ENCODE data around the gene UBE2C.
"Not testable (repeated sequence)": the region's sequence is repeated elsewhere in the genome, so short reads cannot be mapped to it uniquely, and the experiment has no call there.

Gene UBE2C

GRCh38 chr20:45812157-45813005, at the start of gene UBE2C:
Gene UBE2C (plus strand): TSS chr20:45812644. CDS start chr20:45812696, 52 bp downstream.
- Mint-ChIP-seq H3K27ac (peak within 1 kb of the TSS; percentile 86), H3K4me1 (peaks cover 39% of the 10 kb centered on the region), H3K36me3 (peaks cover 68% of the 10 kb centered on the region), H3K27me3 (no peaks in the 10 kb centered on the region), H3K9me3 (no peaks in the 10 kb centered on the region), H3K4me3 (peak within 1 kb of the TSS; percentile 91)
- CTCF ChIA-PET = interaction anchor here (0.6 to 2.6 kb wide), 4 partner anchors 12 to 158 kb away, joined by 3 to 13 read pairs (median 6); no protein-coding TSS in a partner anchor
- peak; percentile 98 for DNase-seq

GRCh38 chr20:45764618-45765282, 47.7 kb upstream of the UBE2C start:
- H3K9me3 Mint-ChIP-seq, H3K27me3 Mint-ChIP-seq, H3K4me3 Mint-ChIP-seq, DNase-seq, H3K36me3 Mint-ChIP-seq, H3K4me1 Mint-ChIP-seq, H3K27ac Mint-ChIP-seq: not testable (repeated sequence)
- CTCF ChIA-PET = interaction anchor here (1.0 kb wide), 1 partner anchor 449 kb away, joined by 3 read pairs; no protein-coding TSS in a partner anchor

GRCh38 chr20:45765307-45765875, 47.1 kb upstream of the UBE2C start:
- Mint-ChIP-seq H3K9me3 (no peaks in the 10 kb centered on the region), H3K27ac (no peak overlapping the region), H3K36me3 (no peaks in the 10 kb centered on the region), H3K27me3 (peaks cover 7% of the 10 kb centered on the region), H3K4me3 (no peak overlapping the region), H3K4me1 (no peaks in the 10 kb centered on the region)
- DNase-seq = no peak
- CTCF ChIA-PET = interaction anchor here (1.0 kb wide), 1 partner anchor 450 kb away, joined by 3 read pairs; no protein-coding TSS in a partner anchor

GRCh38 chr20:45765980-45766379, 46.5 kb upstream of the UBE2C start:
- no peaks in the 10 kb centered on the region for H3K36me3 Mint-ChIP-seq
- H3K27ac Mint-ChIP-seq = no peak overlapping the region
- H3K4me1 Mint-ChIP-seq = peaks cover 3% of the 10 kb centered on the region
- CTCF ChIA-PET = no interaction called here
- no peak overlapping the region for H3K4me3 Mint-ChIP-seq
- DNase-seq = no peak
- H3K9me3 Mint-ChIP-seq = no peaks in the 10 kb centered on the region
- peaks cover 7% of the 10 kb centered on the region for H3K27me3 Mint-ChIP-seq

GRCh38 chr20:45768479-45768878, 44.0 kb upstream of the UBE2C start:
- Mint-ChIP-seq H3K36me3 (no peaks in the 10 kb centered on the region), H3K4me1 (peaks cover 4% of the 10 kb centered on the region), H3K4me3 (no peak overlapping the region), H3K27ac (no peak overlapping the region), H3K9me3 (no peaks in the 10 kb centered on the region), H3K27me3 (peaks cover 9% of the 10 kb centered on the region)
- CTCF ChIA-PET = interaction anchor here (0.6 to 1.5 kb wide), 3 partner anchors 38 to 445 kb away, joined by 3 to 5 read pairs (median 3); no protein-coding TSS in a partner anchor
- no peak for DNase-seq

- Mint-ChIP-seq H3K9me3 (no peaks in the 10 kb centered on the region), H3K36me3 (no peaks in the 10 kb centered on the region), H3K27ac (no peak overlapping the region), H3K4me3 (no peak overlapping the region), H3K27me3 (peaks cover 26% of the 10 kb centered on the region), H3K4me1 (peaks cover 4% of the 10 kb centered on the region)
- peak; percentile 88 for DNase-seq
- CTCF ChIA-PET = interaction anchor here (0.6 to 3.5 kb wide), 57 partner anchors 9 to 674 kb away, joined by 3 to 51 read pairs (median 4); partner anchors contain the start of genes SYS1, WFDC10A and WFDC9
Measured at GRCh38 chr20:45771182-45771759, 41.2 kb upstream of the UBE2C start.

GRCh38 chr20:45772693-45773092, 39.8 kb upstream of the UBE2C start:
- no peaks in the 10 kb centered on the region for H3K36me3 Mint-ChIP-seq
- DNase-seq = no peak
- H3K27ac Mint-ChIP-seq = no peak overlapping the region
- H3K4me3 Mint-ChIP-seq = no peak overlapping the region
- peaks cover 4% of the 10 kb centered on the region for H3K4me1 Mint-ChIP-seq
- no peaks in the 10 kb centered on the region for H3K9me3 Mint-ChIP-seq
- CTCF ChIA-PET = interaction anchor here (1.0 to 3.5 kb wide), 4 partner anchors 179 to 478 kb away, joined by 3 to 44 read pairs (median 11); partner anchors contain the start of gene SYS1
- peaks cover 26% of the 10 kb centered on the region for H3K27me3 Mint-ChIP-seq

- H3K27me3 Mint-ChIP-seq = peaks cover 27% of the 10 kb centered on the region
- no peak overlapping the region for H3K27ac Mint-ChIP-seq
- H3K9me3 Mint-ChIP-seq = no peaks in the 10 kb centered on the region
- no peak for DNase-seq
- H3K36me3 Mint-ChIP-seq = no peaks in the 10 kb centered on the region
- CTCF ChIA-PET = no interaction called here
- peaks cover 6% of the 10 kb centered on the region for H3K4me1 Mint-ChIP-seq
- H3K4me3 Mint-ChIP-seq = no peak overlapping the region
Measured at GRCh38 chr20:45774945-45775344, 37.5 kb upstream of the UBE2C start.

- Mint-ChIP-seq H3K27ac (no peak overlapping the region), H3K4me3 (no peak overlapping the region), H3K27me3 (peaks cover 27% of the 10 kb centered on the region), H3K36me3 (no peaks in the 10 kb centered on the region), H3K9me3 (no peaks in the 10 kb centered on the region), H3K4me1 (peaks cover 8% of the 10 kb centered on the region)
- no peak for DNase-seq
- CTCF ChIA-PET = no interaction called here
Measured at GRCh38 chr20:45775411-45775810, 37.0 kb upstream of the UBE2C start.

GRCh38 chr20:45776931-45777330, 35.5 kb upstream of the UBE2C start:
- CTCF ChIA-PET = no interaction called here
- Mint-ChIP-seq H3K4me1 (peaks cover 8% of the 10 kb centered on the region), H3K9me3 (no peaks in the 10 kb centered on the region), H3K27ac (no peak overlapping the region), H3K36me3 (no peaks in the 10 kb centered on the region), H3K27me3 (peaks cover 27% of the 10 kb centered on the region), H3K4me3 (no peak overlapping the region)
- DNase-seq = no peak

GRCh38 chr20:45779011-45779915, 33.2 kb upstream of the UBE2C start:
- Mint-ChIP-seq H3K9me3 (no peaks in the 10 kb centered on the region), H3K27ac (no peak overlapping the region), H3K4me1 (peaks cover 27% of the 10 kb centered on the region), H3K4me3 (no peak overlapping the region), H3K36me3 (no peaks in the 10 kb centered on the region), H3K27me3 (peaks cover 18% of the 10 kb centered on the region)
- CTCF ChIA-PET = interaction anchor here (1.6 to 2.3 kb wide), 4 partner anchors 8 to 485 kb away, joined by 4 to 13 read pairs (median 6); partner anchors contain the start of genes DNTTIP1 and WFDC3
- DNase-seq = no peak

GRCh38 chr20:45780159-45780558, 32.3 kb upstream of the UBE2C start:
- Mint-ChIP-seq H3K9me3 (no peaks in the 10 kb centered on the region), H3K27me3 (peaks cover 9% of the 10 kb centered on the region), H3K4me1 (peaks cover 28% of the 10 kb centered on the region), H3K36me3 (no peaks in the 10 kb centered on the region), H3K4me3 (no peak overlapping the region), H3K27ac (no peak overlapping the region)
- no peak for DNase-seq
- CTCF ChIA-PET = interaction anchor here (1.6 to 2.3 kb wide), 3 partner anchors 9 to 486 kb away, joined by 4 to 13 read pairs (median 5); partner anchors contain the start of genes DNTTIP1 and WFDC3

- H3K4me3 Mint-ChIP-seq = no peak overlapping the region
- H3K27ac Mint-ChIP-seq = no peak overlapping the region
- peaks cover 7% of the 10 kb centered on the region for H3K27me3 Mint-ChIP-seq
- no peaks in the 10 kb centered on the region for H3K9me3 Mint-ChIP-seq
- H3K4me1 Mint-ChIP-seq = peaks cover 28% of the 10 kb centered on the region
- H3K36me3 Mint-ChIP-seq = no peaks in the 10 kb centered on the region
- no peak for DNase-seq
- CTCF ChIA-PET = no interaction called here
Measured at GRCh38 chr20:45781391-45781931, 31.0 kb upstream of the UBE2C start.

Measured in activated naive CD4-positive, alpha-beta T cell treated with anti-CD3 and anti-CD28 coated beads, Interleukin-2, amount 10 ng/mL, durations not matched to agents 7 days and 5 days (primary cell).